GM12872 (cell line): Measurements from ENCODE around the gene SDE2.

Source experiments
- CTCF ChIP-seq: IDR thresholded peaks from 3 replicates; pipeline ENCODE4 v1.5.1; 2011; ENCODE audit warnings: low read depth, mild to moderate bottlenecking, low read length, moderate library complexity; ENCODE audit not compliant: insufficient read depth

SDE2 gene

GRCh38 chr1:225996946-225997545 is 2.1 kb downstream of the SDE2 start:
- no peak for TF ChIP-seq CTCF

GRCh38 chr1:225995919-225996864 is 3.0 kb downstream of the SDE2 start:
- no peak for TF ChIP-seq CTCF

GRCh38 chr1:225990705-225991464 is 8.3 kb downstream of the SDE2 start:
- TF ChIP-seq CTCF: no peak

GRCh38 chr1:225987491-225988316 is 11.4 kb downstream of the SDE2 start:
- peak; percentile 56; the same call in 2 of the 3 replicates for TF ChIP-seq CTCF

- no peak for TF ChIP-seq CTCF
These were observed 17.4 kb downstream of the SDE2 start for GRCh38 chr1:225981714-225982113.

GRCh38 chr1:225980005-225980836 is 18.9 kb downstream of the SDE2 start:
- no peak for TF ChIP-seq CTCF
